Measurements from ENCODE around the gene GPC6.

DNA sequence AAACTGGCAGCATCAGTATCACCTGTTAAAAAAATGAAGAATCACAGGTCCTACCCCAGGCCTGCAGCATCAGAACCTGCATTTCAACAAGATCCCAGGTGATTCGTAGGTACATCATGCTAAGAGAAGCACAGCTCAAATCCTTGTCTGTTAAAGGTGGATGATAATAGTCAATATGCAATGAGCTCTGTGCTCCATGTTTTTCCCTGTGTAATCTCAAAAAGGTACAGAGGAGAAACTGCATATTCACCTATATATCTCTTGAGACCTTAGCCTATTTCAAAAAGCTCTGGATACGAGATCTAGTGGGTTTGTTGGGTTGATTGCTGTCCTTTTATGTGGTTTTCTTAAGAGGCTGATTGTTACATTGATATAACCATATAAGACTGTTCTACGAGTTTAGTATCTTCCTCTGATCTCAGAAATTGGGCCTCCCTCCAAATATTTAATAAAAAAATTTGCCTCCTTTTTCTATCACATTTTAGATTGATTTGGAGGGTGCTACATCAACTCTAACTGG is 1104.0 kb downstream of the GPC6 start:
- TF ChIP-seq, protein P1, sequence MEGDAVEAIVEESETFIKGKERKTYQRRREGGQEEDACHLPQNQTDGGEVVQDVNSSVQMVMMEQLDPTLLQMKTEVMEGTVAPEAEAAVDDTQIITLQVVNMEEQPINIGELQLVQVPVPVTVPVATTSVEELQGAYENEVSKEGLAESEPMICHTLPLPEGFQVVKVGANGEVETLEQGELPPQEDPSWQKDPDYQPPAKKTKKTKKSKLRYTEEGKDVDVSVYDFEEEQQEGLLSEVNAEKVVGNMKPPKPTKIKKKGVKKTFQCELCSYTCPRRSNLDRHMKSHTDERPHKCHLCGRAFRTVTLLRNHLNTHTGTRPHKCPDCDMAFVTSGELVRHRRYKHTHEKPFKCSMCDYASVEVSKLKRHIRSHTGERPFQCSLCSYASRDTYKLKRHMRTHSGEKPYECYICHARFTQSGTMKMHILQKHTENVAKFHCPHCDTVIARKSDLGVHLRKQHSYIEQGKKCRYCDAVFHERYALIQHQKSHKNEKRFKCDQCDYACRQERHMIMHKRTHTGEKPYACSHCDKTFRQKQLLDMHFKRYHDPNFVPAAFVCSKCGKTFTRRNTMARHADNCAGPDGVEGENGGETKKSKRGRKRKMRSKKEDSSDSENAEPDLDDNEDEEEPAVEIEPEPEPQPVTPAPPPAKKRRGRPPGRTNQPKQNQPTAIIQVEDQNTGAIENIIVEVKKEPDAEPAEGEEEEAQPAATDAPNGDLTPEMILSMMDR (IDR thresholded peaks at IDR 0.05 in 2 of 3, conservative IDR thresholded peaks at IDR 0.05 in 1 of 3; ENCODE audit: insufficient read depth in 2 of 3, low read depth in 1 of 3, low read length in 3 of 3): no peak
- TF ChIP-seq ZNF324 (CRISPR knock-in tag; IDR thresholded peaks at IDR 0.05) (no peak), ETV5 (CRISPR knock-in tag; IDR thresholded peaks at IDR 0.05; ENCODE audit: low read depth) (no peak), POLR2AphosphoS5 (IDR thresholded peaks at IDR 0.05; ENCODE audit: control insufficient read depth, insufficient read depth, low read depth, low read length) (no peak), SIRT6 (IDR thresholded peaks at IDR 0.05; ENCODE audit: low read depth, low read length) (no peak)
